GM19035 (cell line): Measurements from ENCODE around the gene SPHKAP.
"Not testable (repeated sequence)": the region's sequence is repeated elsewhere in the genome, so short reads cannot be mapped to it uniquely, and the experiment has no call there.

Experiments used
- ATAC-seq: cut with Tn5 transposase; IDR thresholded peaks from one replicate; pipeline ENCODE4 v1.9.1; 2021; ENCODE audit not compliant: unreplicated experiment

SPHKAP gene

GRCh38 chr2:228181098-228182019 lies at the start of gene SPHKAP:
SPHKAP (minus strand) TSS chr2:228181687; CDS start chr2:228181598, 89 bp downstream.
- ATAC-seq: no peak

GRCh38 chr2:228227466-228227865 lies 46.0 kb upstream of the SPHKAP start:
- no peak for ATAC-seq

GRCh38 chr2:228224410-228224809 lies 42.9 kb upstream of the SPHKAP start:
- ATAC-seq: no peak

GRCh38 chr2:228218593-228218992 lies 37.1 kb upstream of the SPHKAP start:
- not testable (repeated sequence) for ATAC-seq

GRCh38 chr2:228197504-228197903 lies 16.0 kb upstream of the SPHKAP start:
- no peak for ATAC-seq

GRCh38 chr2:228180181-228181097 lies 1.0 kb downstream of the SPHKAP start:
- no peak for ATAC-seq

- ATAC-seq: no peak
Observed at GRCh38 chr2:228167290-228167689, 14.2 kb downstream of the SPHKAP start.

GRCh38 chr2:228164718-228165117 lies 16.8 kb downstream of the SPHKAP start:
- ATAC-seq: no peak

GRCh38 chr2:228157841-228158240 lies 23.6 kb downstream of the SPHKAP start:
- no peak for ATAC-seq

GRCh38 chr2:228144961-228145360 lies 36.5 kb downstream of the SPHKAP start:
- ATAC-seq: no peak

- ATAC-seq: peak; percentile 96
Observed at GRCh38 chr2:228140934-228141528, 40.5 kb downstream of the SPHKAP start.

- ATAC-seq: no peak
Observed at GRCh38 chr2:228136027-228136426, 45.5 kb downstream of the SPHKAP start.

GRCh38 chr2:228135300-228135699 lies 46.2 kb downstream of the SPHKAP start:
- no peak for ATAC-seq

- ATAC-seq: no peak
Observed at GRCh38 chr2:228131833-228132232, 49.7 kb downstream of the SPHKAP start.

- no peak for ATAC-seq
Observed at GRCh38 chr2:228126401-228126800, 55.1 kb downstream of the SPHKAP start.

- no peak for ATAC-seq
Observed at GRCh38 chr2:228118940-228119339, 62.5 kb downstream of the SPHKAP start.

GRCh38 chr2:228107846-228108245 lies 73.6 kb downstream of the SPHKAP start:
- no peak for ATAC-seq

- no peak for ATAC-seq
Observed at GRCh38 chr2:228105526-228106250, 75.8 kb downstream of the SPHKAP start.

- ATAC-seq: no peak
Observed at GRCh38 chr2:228104215-228104614, 77.3 kb downstream of the SPHKAP start.

- ATAC-seq: no peak
Observed at GRCh38 chr2:228103379-228103778, 78.1 kb downstream of the SPHKAP start.

- ATAC-seq: no peak
Observed at GRCh38 chr2:228102949-228103348, 78.5 kb downstream of the SPHKAP start.
